ENCODE measurements around the gene MAP7. TPM values are rescaled to one million over a fixed set of nuclear protein-coding genes. Genes with fewer than 3 reads are reported as not detected.

Gene MAP7
- total RNA-seq, 6 experiments from 2014 or later = 0.14 to 0.65 (median 0.51) TPM

DNA sequence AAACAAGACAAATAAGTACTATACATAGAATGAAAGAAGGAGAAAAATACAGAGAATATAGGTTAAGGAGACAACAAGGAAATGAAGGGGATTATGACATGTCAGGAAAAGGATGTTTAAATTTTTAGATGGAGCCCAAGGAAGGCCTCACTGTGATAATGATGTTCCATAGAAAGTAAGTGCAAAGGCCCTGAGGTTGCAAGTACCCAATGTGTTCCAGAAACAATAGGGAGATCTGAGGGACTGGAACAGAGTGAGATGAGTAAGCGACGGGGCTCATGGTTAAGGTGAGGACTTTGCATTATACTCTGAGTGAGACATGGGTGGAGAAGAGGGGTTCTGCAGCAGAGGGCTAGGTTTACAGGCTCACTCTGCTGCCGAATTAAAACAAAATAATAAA is 137.8 kb downstream of the MAP7 start:
- H3K27me3 Mint-ChIP-seq (ENCODE audit: insufficient read depth) = no peaks in the 10 kb centered on the region; the same call in none of the 2 replicates
- no peak overlapping the region for H3K27ac Mint-ChIP-seq
- peaks cover 18% of the 10 kb centered on the region for H3K4me1 Mint-ChIP-seq (ENCODE audit: low read depth)
- no peak overlapping the region for H3K4me3 Mint-ChIP-seq
- TF ChIP-seq, protein P1, sequence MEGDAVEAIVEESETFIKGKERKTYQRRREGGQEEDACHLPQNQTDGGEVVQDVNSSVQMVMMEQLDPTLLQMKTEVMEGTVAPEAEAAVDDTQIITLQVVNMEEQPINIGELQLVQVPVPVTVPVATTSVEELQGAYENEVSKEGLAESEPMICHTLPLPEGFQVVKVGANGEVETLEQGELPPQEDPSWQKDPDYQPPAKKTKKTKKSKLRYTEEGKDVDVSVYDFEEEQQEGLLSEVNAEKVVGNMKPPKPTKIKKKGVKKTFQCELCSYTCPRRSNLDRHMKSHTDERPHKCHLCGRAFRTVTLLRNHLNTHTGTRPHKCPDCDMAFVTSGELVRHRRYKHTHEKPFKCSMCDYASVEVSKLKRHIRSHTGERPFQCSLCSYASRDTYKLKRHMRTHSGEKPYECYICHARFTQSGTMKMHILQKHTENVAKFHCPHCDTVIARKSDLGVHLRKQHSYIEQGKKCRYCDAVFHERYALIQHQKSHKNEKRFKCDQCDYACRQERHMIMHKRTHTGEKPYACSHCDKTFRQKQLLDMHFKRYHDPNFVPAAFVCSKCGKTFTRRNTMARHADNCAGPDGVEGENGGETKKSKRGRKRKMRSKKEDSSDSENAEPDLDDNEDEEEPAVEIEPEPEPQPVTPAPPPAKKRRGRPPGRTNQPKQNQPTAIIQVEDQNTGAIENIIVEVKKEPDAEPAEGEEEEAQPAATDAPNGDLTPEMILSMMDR (IDR thresholded peaks at IDR 0.05) = no peak
- no peaks in the 10 kb centered on the region for H3K9me3 Mint-ChIP-seq
- H3K36me3 Mint-ChIP-seq (ENCODE audit: low read depth) = no peaks in the 10 kb centered on the region
- DNase-seq = no peak

DNA sequence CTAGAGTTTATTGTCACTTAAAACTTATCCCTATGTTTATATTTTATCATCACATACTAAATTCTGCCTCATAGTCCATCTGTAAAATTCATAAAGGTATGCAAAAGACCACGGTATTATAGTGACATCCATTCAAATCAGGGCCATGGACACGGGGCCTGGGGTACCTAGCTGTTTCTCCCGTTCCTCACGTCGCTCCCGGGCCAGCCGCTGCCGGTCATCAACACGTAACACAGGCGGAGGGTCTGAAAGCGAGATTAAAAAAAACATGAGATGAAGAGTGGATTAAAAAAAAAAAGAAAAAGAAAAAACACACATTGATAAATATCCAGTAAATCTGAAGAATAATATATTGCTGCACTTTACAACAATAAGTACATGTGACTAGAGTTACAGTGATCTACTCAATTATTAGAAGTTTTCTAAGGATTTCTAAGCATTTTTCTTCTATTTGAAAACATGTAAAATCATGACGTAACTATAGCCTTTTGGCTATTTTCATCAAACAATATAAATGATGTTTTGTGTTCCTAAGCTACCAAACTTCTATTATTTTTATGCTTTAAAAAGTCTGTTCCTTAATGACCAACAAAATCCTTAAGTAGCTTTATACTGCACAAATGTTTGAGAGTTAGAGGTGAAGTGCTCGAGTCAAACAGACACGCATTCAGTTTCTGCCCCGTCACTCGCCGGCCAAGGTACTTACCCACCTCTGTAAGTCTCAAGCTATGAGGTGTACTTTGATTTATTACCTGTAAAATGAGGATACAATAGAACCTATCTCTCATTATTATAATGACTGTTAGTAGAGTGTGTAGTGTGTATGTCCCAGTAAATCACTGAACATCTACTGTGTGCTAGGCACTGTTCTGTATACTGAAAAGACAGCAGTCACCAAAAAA is 138.5 kb downstream of the MAP7 start:
- Mint-ChIP-seq H3K36me3 (ENCODE audit: low read depth) (no peaks in the 10 kb centered on the region), H3K4me1 (ENCODE audit: low read depth) (peaks cover 23% of the 10 kb centered on the region), H3K27ac (no peak overlapping the region), H3K9me3 (no peaks in the 10 kb centered on the region), H3K27me3 (ENCODE audit: insufficient read depth) (no peaks in the 10 kb centered on the region; the same call in none of the 2 replicates), H3K4me3 (no peak overlapping the region)
- TF ChIP-seq, protein P1 (IDR thresholded peaks at IDR 0.05) = no peak
- no peak for DNase-seq

DNA sequence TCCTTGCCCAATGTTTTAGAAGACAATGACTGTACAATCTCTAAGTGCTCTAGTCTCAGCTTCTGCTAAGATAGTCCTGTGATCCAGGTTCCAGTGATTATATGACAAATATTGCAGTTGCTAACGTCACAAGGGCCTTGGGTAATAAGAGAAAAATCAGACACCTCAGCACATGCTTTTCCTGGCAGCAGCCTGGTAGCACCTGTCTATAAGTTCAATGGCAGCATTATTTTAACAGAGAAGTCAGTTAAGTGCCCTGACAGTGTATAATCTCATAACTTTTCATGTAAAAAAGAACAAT is 139.2 kb downstream of the MAP7 start:
- no peak overlapping the region for H3K27ac Mint-ChIP-seq
- TF ChIP-seq, protein P1 (IDR thresholded peaks at IDR 0.05) = no peak
- H3K4me1 Mint-ChIP-seq (ENCODE audit: low read depth) = peaks cover 23% of the 10 kb centered on the region
- H3K36me3 Mint-ChIP-seq (ENCODE audit: low read depth) = no peaks in the 10 kb centered on the region
- H3K27me3 Mint-ChIP-seq (ENCODE audit: insufficient read depth) = no peaks in the 10 kb centered on the region; the same call in none of the 2 replicates
- no peak for DNase-seq
- H3K4me3 Mint-ChIP-seq = no peak overlapping the region
- no peaks in the 10 kb centered on the region for H3K9me3 Mint-ChIP-seq

DNA sequence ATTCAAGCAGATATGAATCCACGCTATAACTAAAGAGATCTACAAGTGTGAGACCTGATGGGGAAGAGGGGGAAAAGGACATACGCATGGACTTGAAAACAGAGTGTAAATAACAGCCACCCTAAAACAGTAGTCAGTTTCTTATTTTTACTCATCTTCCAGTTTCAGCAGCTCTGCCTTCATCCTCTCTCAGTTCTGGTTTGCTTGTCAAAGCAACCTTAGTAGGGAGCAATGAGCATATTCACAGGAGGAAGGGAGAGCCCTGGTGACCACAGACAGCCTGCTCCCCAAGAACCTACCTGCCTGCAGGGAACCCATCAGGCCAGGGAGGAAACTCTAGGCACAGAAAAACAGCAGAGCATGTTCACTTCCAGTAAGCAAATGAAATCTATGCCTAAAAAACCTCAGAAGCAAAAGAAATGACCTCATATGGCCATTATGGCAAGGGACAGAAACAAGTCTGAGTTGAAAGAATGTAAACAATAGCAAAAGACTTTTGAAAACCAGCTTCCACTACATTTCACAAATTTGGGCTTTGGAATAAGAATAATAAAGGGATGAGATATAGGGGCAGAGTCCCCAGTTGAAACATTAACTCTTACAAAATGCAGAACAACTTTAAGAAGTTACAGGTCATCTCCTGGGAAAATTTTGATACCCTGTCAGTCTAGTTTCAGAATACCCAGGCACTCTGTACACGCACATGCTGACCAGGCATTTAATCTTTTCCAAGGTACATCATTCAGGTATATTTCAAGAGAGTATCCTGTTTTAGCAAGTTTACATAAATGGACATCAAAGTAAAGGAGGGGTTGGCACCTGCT is 139.8 kb downstream of the MAP7 start:
- Mint-ChIP-seq H3K27ac (no peak overlapping the region), H3K27me3 (ENCODE audit: insufficient read depth) (no peaks in the 10 kb centered on the region; the same call in none of the 2 replicates), H3K4me3 (no peak overlapping the region), H3K4me1 (ENCODE audit: low read depth) (peaks cover 23% of the 10 kb centered on the region), H3K36me3 (ENCODE audit: low read depth) (no peaks in the 10 kb centered on the region), H3K9me3 (no peaks in the 10 kb centered on the region)
- DNase-seq = no peak
- TF ChIP-seq, protein P1 (IDR thresholded peaks at IDR 0.05) = no peak

DNA sequence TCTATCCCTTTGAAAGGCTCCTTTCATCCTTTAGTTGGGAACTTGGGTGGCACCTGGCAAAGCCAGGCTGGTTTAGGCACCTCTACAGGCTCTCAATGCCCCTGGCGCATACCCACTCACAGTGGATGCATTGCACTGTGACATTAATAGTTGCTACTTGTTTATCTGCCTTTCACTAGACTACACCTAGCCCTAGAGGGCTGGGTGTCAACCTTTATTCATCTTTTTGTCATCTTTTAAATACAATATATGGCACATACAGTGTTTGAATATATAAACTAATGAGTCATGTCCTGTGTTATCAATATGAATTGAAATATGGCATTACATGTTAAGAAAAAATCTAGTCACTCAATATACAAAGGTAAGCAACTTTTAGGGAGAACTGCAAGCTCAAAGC is 140.6 kb downstream of the MAP7 start:
- H3K9me3 Mint-ChIP-seq = no peaks in the 10 kb centered on the region
- H3K4me1 Mint-ChIP-seq (ENCODE audit: low read depth) = peaks cover 28% of the 10 kb centered on the region
- H3K4me3 Mint-ChIP-seq = no peak overlapping the region
- H3K36me3 Mint-ChIP-seq (ENCODE audit: low read depth) = no peaks in the 10 kb centered on the region
- TF ChIP-seq, protein P1 (IDR thresholded peaks at IDR 0.05) = no peak
- H3K27me3 Mint-ChIP-seq (ENCODE audit: insufficient read depth) = no peaks in the 10 kb centered on the region; the same call in none of the 2 replicates
- H3K27ac Mint-ChIP-seq = no peak overlapping the region
- DNase-seq = no peak

Data from HFFc6 (cell line).